Activated T-cell treated with anti-CD3 and anti-CD28 coated beads, Interleukin-2, amount 50 U/mL, for 48 hours (primary cell): ENCODE data around the gene SLX9.
"Not testable (repeated sequence)": the region's sequence is repeated elsewhere in the genome, so short reads cannot be mapped to it uniquely, and the experiment has no call there.

Source experiments
- DNase-seq, 2 experiments: peaks; one replicate each; pipeline ENCODE4 v3.0.0-alpha.2; 2020

SLX9 gene

DNA sequence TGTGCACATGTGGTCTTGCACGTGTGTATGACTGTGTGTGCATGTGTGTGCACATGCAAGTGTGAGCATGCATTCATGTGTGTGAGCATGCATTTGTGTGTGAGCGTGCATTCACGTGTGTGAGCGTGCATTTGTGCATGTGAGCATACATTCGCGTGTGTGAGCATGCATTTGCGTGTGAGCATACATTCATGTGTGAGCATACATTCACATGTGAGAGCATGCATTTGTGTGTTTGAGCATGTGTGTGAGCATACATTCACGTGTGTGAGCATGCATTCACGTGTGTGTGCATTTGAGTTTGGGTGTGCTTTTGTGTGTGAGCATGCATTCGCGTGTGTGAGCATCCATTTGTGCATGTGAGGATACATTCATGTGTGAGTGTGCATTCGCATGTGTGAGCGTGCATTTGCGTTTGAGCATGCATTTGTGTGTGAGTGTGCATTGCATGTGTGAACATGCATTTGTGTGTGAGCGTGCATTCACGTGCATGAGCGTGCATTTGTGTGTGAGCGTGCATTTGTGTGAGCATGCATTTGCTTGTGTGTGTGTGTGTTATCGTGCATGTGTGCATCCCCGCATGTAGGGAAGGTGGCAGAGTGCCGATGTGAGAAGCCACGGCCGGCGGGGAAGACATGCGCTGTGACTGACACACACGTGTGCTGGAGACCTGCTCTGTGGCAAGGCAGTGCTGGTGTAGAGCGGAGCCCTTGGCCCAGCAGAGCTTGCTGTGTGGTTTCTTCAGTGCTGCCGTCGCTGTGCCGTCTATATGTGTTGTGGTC, 37.4 kb upstream of the SLX9 start:
- no peak for DNase-seq

- no peak for DNase-seq
Observed at GRCh38 chr21:44903050-44903685, 36.7 kb upstream of the SLX9 start.

DNA sequence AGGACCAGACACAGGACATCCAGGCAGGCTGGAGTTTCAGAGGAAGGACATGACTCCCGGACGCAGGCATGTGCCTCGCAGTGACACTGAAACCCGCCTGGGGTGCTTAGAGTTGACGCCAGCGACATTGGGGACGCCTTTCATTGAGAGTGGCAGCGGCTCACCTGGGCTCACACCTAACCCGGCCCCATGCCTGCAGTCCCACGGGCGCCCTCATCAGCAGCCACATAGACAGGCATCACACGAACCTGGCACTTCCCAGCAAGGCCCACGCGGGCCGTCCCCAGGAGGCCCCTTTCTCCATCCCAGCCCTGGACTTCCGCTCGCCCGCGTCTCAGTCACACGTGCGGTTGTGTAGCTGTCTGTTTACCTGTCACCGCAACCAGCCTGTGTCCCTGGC, 36.1 kb upstream of the SLX9 start:
- no peak for DNase-seq

GRCh38 chr21:44904141-44904923, 35.5 kb upstream of the SLX9 start:
- DNase-seq = no peak

- no peak for DNase-seq
Observed at GRCh38 chr21:44905016-44905727, 34.7 kb upstream of the SLX9 start.

DNA sequence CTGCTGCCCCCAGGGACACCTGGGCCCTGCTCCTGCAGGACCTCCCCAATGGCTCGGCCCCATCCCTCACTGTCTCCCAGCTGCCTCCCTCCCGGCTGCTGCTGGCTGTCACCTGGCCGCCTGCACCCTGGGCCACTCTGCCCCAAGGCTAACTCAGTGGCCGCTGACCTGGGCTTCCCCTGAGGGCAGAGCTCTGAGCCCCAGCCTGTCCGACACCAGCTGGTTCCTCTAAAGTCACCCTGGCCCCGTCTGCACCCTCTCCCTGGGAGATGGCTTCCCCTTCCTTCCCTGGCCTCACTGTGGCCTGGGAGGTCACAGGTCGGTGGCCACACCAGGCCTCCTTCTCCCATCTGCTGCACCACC, 34.1 kb upstream of the SLX9 start:
- DNase-seq = no peak

DNA sequence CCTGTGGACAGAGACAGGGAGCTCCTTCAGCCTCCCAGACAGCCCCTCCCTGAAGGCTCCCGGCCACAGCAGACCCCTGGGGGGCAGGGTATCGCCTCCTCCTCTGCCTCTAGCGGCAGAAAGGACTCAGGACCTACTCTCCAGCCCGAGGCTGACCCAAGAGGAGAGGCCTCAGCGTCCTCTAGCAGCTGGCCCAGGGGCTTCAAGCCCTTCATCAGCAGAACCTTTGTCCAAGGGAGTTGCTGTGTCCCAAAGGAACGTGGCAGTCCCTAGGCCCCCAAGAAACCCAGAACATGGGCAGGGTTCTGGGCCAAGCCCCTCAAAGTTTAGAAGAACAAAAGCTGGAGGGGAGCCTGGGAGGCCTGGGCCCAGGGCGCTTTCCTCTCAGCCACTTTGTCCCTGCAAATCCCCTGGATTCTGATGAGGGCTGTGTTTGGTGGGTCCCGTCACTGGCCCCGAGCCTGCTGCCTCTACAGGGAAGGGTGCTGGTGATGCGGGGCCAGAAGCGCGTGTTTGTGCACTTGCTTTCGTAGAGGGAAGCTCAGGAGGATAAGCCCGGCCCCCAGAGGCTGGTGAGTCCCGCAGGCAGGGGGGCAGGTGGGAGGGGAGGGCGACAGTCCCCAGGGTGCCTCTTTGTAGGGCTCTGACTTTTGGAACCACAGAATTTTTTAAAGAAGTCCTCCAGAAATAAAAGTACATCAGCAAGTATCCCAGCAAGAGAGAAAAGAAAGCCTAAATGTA, 32.4 kb upstream of the SLX9 start:
- no peak for DNase-seq

- no peak for DNase-seq
Observed at GRCh38 chr21:44907966-44908895, 31.6 kb upstream of the SLX9 start.

GRCh38 chr21:44908908-44909307, 30.9 kb upstream of the SLX9 start:
- no peak for DNase-seq

DNA sequence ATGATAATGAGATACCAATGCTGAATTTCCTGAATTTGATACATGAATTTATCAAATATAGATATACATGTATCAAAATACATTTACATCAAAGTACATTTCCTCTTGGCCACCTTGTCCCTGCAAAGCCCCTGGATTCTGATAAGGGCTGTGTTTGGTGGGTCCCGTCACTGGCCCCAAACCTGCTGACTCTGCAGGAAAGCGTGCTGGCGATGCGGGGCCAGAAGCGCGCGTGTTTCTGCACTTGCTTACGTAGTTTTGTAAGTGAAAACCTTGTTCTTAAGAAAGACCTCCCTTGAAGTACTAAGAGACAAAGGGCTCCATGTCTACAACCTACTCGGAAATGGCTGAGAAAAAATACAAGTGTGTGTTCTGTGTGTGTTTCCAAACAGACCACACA, 30.1 kb upstream of the SLX9 start:
- no peak for DNase-seq

DNA sequence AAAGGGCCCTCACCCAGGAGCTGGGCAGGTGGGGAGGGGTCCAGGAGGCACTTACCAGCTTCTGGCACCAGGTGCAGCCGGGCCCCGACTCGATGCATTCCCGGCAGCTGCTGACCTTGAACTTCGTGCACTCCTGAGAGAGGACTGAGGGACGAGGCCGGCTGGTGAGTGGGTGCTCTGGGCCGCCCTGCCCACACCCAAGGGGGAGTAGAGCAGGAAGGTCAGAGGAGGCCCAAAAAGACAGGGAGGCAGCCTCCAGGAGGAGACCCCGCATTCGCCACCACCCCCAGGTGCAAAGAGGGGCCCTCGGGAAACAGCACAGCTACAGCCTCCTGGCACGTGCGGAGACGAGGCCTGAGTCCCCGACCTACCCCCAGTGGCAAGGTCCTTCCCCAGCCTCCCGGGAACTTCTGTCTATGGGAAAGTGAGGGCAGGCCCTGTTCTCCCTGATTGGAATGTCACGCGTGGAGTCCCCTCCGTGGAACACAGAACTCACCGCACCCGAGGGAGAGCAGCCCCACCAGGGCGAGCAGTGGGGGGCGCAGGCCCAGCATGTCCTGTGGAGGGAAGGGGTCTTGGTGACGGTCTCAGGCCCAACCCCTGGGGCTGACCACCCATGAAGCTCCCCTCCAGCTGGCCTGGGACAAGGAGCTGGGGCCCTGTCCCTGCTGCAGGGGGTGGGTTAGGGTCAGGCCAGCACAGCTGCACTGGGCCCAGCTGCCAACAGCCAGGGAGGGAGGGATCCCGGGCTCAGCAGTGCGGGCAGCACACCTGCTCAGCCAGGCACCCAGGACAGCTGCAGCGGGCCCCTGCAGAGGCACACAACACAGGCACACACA, 29.4 kb upstream of the SLX9 start:
- no peak for DNase-seq

GRCh38 chr21:44911068-44911383, 28.8 kb upstream of the SLX9 start:
- DNase-seq = no peak

DNA sequence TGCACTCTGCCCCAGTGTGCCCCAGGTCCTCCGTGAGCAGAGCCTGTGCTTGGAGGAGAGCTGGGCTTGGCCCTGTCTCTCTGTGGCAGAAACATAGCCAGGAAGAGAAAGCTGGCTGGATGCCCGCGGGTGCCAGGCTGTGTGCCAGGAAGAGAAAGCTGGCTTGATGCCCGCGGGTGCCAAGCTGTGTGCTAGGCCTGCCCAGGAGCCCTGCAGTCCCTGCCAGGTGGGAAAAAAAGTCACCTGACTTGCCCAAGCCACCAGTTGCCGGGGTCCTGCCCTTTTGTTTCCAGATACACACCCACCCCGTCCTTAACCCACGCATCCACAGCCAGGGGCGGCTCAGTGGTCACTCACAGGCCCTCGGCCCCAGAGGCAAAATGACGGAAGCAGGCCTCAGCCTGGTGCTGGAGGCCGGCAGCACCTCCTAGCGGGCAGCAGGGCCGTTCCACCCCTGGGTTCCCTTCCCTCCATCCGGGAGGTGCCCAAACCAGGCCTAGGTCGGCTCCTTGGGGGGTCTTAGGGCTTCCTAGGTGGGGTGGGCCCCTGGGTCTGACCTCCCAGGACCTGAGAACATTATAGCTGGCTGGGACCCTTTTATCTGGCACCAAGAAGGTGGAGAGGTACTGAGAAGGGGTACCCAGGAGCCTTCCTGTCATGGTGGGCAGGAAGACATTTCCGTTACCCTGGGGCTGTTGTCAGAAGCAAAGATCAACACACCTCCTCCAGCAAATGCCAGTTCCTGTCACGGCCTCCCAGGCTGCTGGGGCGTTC, 28.3 kb upstream of the SLX9 start:
- DNase-seq = peak; percentile 79 to 83

DNA sequence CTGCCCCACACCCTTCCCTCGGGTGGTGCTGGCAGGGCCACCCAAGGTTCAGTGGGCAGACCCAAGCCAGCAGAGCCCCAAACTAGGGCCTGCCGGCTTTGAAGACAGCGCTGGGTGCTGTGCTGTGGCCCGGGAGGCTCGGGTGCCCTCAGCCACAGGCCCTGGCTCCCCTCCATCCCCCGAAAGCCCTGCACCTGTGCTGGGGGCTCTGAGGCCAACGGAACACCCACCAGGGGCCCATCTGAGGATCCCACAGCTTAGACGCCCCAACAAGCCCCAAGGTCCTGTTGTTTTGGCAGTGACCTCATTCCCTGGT, 27.7 kb upstream of the SLX9 start:
- DNase-seq = no peak

- DNase-seq = not testable (repeated sequence)
Observed at GRCh38 chr21:44912506-44913412, 27.1 kb upstream of the SLX9 start.

DNA sequence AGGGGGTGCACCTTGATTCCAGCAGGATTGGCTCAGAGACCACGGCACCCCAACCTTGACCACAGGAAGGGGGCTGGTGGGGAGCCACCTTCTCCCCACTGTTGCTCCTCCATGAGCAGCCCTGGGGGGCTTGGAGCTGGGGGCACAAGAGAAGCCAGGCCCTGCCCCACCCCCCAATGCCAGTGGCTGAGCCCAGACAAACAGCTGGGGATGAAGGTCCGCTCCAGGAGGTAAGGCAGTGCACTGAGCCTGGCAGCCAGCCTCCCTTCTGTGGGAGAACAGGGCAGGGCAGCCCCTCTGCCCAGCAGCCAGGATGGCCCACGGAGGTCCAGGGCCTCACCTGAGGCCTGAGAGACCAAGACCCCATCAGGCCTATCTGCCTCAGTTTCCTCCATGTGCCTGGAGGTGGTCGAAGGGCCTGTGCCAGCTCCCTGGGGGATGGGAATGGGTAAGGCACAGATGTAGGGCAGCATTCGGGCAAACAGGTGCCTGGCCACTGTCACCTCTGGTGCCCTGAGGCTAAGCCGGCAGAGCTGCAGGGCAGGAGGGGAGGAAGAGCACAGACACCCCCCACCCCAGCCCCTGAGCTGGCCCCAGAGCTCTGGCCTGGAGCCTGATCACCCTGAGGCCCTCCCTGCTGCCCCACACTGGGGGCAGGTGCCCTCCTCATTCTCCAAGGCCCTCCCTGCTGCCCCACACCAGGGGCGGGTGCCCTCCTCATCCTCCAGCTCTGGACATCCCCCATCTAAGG, 26.2 kb upstream of the SLX9 start:
- no peak for DNase-seq

DNA sequence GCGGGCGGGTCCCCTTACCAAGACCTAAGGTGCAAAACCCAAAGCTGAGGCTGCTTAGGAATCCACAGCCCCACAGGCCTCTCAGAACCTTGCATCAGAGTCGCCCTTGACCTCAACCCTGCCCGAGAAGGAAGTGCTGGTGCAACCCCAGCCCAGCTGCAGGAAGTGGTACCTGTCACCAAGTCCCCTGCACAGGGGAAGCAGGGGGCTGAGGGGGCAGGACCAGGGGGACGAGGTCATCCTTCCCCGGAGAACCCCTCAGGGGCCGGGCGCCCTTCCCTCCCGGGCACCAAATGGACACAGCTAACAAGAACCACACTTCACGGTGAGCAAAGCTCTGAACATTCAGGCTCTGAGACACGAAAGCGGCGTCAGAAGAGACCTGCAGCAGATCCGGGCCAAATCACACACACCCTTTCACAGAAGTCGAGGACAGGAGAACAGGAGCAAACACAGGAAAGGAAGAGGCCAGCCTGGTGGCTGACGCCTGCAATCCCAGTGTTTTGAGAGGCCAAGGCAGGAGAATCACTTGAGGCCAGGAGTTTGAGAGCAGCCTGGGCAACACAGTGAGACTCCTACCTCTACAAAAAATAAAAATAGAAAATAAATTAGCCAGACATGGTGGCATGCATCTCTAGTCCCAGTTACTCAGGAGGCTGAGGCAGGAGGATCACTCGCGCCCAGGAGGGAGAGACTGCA, 25.5 kb upstream of the SLX9 start:
- DNase-seq = peak; percentile 72 to 77
